ENCODE results near the gene STMP1. TPM values are rescaled to one million over a fixed set of nuclear protein-coding genes. Genes with fewer than 3 reads are reported as not detected.

The STMP1 gene
- total and polyA plus RNA-seq, 4 donors = 23.0 to 33.1 (median 26.0) TPM

- Histone ChIP-seq H3K9ac (ENCODE audit: insufficient read depth in 1 of 2, low read length in 2 of 2) (no peak overlapping the region), H3K36me3 (ENCODE audit: control insufficient read depth in 4 of 4, insufficient read depth in 4 of 4, low read length in 4 of 4) (no peaks in the 10 kb centered on the region), H3K27ac (ENCODE audit: low read depth in 1 of 2, low read length in 1 of 2) (no peak overlapping the region), H3K27me3 (ENCODE audit: control insufficient read depth in 3 of 3, insufficient read depth in 3 of 3, low read length in 2 of 3) (no peaks in the 10 kb centered on the region), H3K4me1 (ENCODE audit: control insufficient read depth in 5 of 5, insufficient read depth in 5 of 5, low read length in 5 of 5) (no peaks in the 10 kb centered on the region), H3K9me3 (ENCODE audit: control insufficient read depth in 4 of 4, insufficient read depth in 3 of 4, low read length in 3 of 4) (no peaks in the 10 kb centered on the region), H3K4me3 (no peak overlapping the region)
- 81 to 85% methylated on average over 7 of the region's 7 CpGs for WGBS, 2 donors
- no peak for TF ChIP-seq CTCF (IDR thresholded peaks at IDR 0.05; ENCODE audit: control extremely low read depth, extremely low read depth)
- DNase-seq = no peak
- no peak for ATAC-seq (ENCODE audit: insufficient read depth, low FRiP score)
These were observed 44.7 kb downstream of the STMP1 start for GRCh38 chr7:135706858-135707569.

- Histone ChIP-seq H3K27me3 (ENCODE audit: control insufficient read depth in 3 of 3, insufficient read depth in 3 of 3, low read length in 2 of 3) (no peaks in the 10 kb centered on the region), H3K27ac (ENCODE audit: low read depth in 1 of 2, low read length in 1 of 2) (no peak overlapping the region), H3K4me1 (ENCODE audit: control insufficient read depth in 5 of 5, insufficient read depth in 5 of 5, low read length in 5 of 5) (peaks cover 0 to 1% (median 0%) of the 10 kb centered on the region in 5 donors), H3K9ac (ENCODE audit: insufficient read depth in 1 of 2, low read length in 2 of 2) (no peak overlapping the region), H3K36me3 (ENCODE audit: control insufficient read depth in 4 of 4, insufficient read depth in 4 of 4, low read length in 4 of 4) (no peaks in the 10 kb centered on the region), H3K9me3 (ENCODE audit: control insufficient read depth in 4 of 4, insufficient read depth in 3 of 4, low read length in 3 of 4) (no peaks in the 10 kb centered on the region), H3K4me3 (no peak overlapping the region)
- TF ChIP-seq CTCF (IDR thresholded peaks at IDR 0.05; ENCODE audit: control extremely low read depth, extremely low read depth) = no peak
- DNase-seq (no peak), ATAC-seq (ENCODE audit: insufficient read depth, low FRiP score) (no peak)
- 49 to 71% methylated on average over 5 of the region's 5 CpGs for WGBS, 2 donors
These were observed 45.3 kb downstream of the STMP1 start for GRCh38 chr7:135707570-135707966.

GRCh38 chr7:135708041-135708440 lies 45.7 kb downstream of the STMP1 start:
- no peak overlapping the region for H3K4me3 ChIP-seq
- DNase-seq (no peak), ATAC-seq (ENCODE audit: insufficient read depth, low FRiP score) (no peak)
- H3K9me3 ChIP-seq (ENCODE audit: control insufficient read depth in 4 of 4, insufficient read depth in 3 of 4, low read length in 3 of 4) = no peaks in the 10 kb centered on the region
- H3K27ac ChIP-seq (ENCODE audit: low read depth in 1 of 2, low read length in 1 of 2) = no peak overlapping the region
- peaks cover 0 to 1% (median 0%) of the 10 kb centered on the region in 5 donors for H3K4me1 ChIP-seq (ENCODE audit: control insufficient read depth in 5 of 5, insufficient read depth in 5 of 5, low read length in 5 of 5)
- no peaks in the 10 kb centered on the region for H3K36me3 ChIP-seq (ENCODE audit: control insufficient read depth in 4 of 4, insufficient read depth in 4 of 4, low read length in 4 of 4)
- H3K9ac ChIP-seq (ENCODE audit: insufficient read depth in 1 of 2, low read length in 2 of 2) = no peak overlapping the region
- H3K27me3 ChIP-seq (ENCODE audit: control insufficient read depth in 3 of 3, insufficient read depth in 3 of 3, low read length in 2 of 3) = no peaks in the 10 kb centered on the region
- TF ChIP-seq CTCF (IDR thresholded peaks at IDR 0.05; ENCODE audit: control extremely low read depth, extremely low read depth) = no peak
- WGBS, 2 donors = 93 to 94% methylated on average over 14 of the region's 14 CpGs

- no peak for DNase-seq
- H3K36me3 ChIP-seq (ENCODE audit: control insufficient read depth in 4 of 4, insufficient read depth in 4 of 4, low read length in 4 of 4) = no peaks in the 10 kb centered on the region
- H3K27ac ChIP-seq (ENCODE audit: low read depth in 1 of 2, low read length in 1 of 2) = no peak overlapping the region
- H3K9ac ChIP-seq (ENCODE audit: insufficient read depth in 1 of 2, low read length in 2 of 2) = no peak overlapping the region
- TF ChIP-seq CTCF (IDR thresholded peaks at IDR 0.05; ENCODE audit: control extremely low read depth, extremely low read depth) = no peak
- H3K27me3 ChIP-seq (ENCODE audit: control insufficient read depth in 3 of 3, insufficient read depth in 3 of 3, low read length in 2 of 3) = no peaks in the 10 kb centered on the region
- H3K4me1 ChIP-seq (ENCODE audit: control insufficient read depth in 5 of 5, insufficient read depth in 5 of 5, low read length in 5 of 5) = peaks cover 0 to 1% (median 0%) of the 10 kb centered on the region in 5 donors
- no peak for ATAC-seq (ENCODE audit: insufficient read depth, low FRiP score)
- no peak overlapping the region for H3K4me3 ChIP-seq
- H3K9me3 ChIP-seq (ENCODE audit: control insufficient read depth in 4 of 4, insufficient read depth in 3 of 4, low read length in 3 of 4) = no peaks in the 10 kb centered on the region
- 87 to 90% methylated on average over 3 of the region's 3 CpGs for WGBS, 2 donors
These were observed 47.2 kb downstream of the STMP1 start for GRCh38 chr7:135709508-135709907.
